Measurements from ENCODE around the gene ARVCF.

GRCh38 chr22:20052309-20053259, 36.0 kb upstream of the ARVCF start:
- TF ChIP-seq, protein P1, sequence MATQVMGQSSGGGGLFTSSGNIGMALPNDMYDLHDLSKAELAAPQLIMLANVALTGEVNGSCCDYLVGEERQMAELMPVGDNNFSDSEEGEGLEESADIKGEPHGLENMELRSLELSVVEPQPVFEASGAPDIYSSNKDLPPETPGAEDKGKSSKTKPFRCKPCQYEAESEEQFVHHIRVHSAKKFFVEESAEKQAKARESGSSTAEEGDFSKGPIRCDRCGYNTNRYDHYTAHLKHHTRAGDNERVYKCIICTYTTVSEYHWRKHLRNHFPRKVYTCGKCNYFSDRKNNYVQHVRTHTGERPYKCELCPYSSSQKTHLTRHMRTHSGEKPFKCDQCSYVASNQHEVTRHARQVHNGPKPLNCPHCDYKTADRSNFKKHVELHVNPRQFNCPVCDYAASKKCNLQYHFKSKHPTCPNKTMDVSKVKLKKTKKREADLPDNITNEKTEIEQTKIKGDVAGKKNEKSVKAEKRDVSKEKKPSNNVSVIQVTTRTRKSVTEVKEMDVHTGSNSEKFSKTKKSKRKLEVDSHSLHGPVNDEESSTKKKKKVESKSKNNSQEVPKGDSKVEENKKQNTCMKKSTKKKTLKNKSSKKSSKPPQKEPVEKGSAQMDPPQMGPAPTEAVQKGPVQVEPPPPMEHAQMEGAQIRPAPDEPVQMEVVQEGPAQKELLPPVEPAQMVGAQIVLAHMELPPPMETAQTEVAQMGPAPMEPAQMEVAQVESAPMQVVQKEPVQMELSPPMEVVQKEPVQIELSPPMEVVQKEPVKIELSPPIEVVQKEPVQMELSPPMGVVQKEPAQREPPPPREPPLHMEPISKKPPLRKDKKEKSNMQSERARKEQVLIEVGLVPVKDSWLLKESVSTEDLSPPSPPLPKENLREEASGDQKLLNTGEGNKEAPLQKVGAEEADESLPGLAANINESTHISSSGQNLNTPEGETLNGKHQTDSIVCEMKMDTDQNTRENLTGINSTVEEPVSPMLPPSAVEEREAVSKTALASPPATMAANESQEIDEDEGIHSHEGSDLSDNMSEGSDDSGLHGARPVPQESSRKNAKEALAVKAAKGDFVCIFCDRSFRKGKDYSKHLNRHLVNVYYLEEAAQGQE (IDR thresholded peaks at IDR 0.05; ENCODE audit: borderline replicate concordance): no peak
- TF ChIP-seq POLR2AphosphoS5 (IDR thresholded peaks at IDR 0.05) (no peak), EP300 (conservative IDR thresholded peaks at IDR 0.05; ENCODE audit: poor library complexity, severe bottlenecking) (no peak), EZH2 (IDR thresholded peaks at IDR 0.05; ENCODE audit: borderline replicate concordance, insufficient read depth, low read length, poor library complexity, severe bottlenecking) (no peak)

Data from neural cell (in vitro differentiated cells).